H1 (cell line): ENCODE results near the gene PDGFRA. TPM values are rescaled to one million over a fixed set of nuclear protein-coding genes. Genes with fewer than 3 reads are reported as not detected.

Experiments used
- ASH2L ChIP-seq: fragments of 200-600, 300-600 bp; sonication (generic); IDR thresholded peaks from one replicate; pipeline ENCODE4 v1.7.1; 2017; ENCODE audit warnings: low read length
- CBX8 ChIP-seq: fragments of 300-800, 300-1000 bp; sonication (generic); IDR thresholded peaks from 2 replicates; pipeline ENCODE4 v1.7.1; 2016; ENCODE audit warnings: low read depth, low read length, borderline replicate concordance
- KDM4A ChIP-seq: IDR thresholded peaks from one replicate; pipeline ENCODE4 v1.7.1; 2012; ENCODE audit warnings: low read depth, mild to moderate bottlenecking, moderate library complexity, low read length, inconsistent platforms; ENCODE audit not compliant: severe bottlenecking
- SAP30 ChIP-seq: fragments of 300-600 bp; sonication (generic); IDR thresholded peaks from 2 replicates; pipeline ENCODE4 v1.7.1; 2012; ENCODE audit warnings: low read length, moderate library complexity, mild to moderate bottlenecking, inconsistent platforms; ENCODE audit not compliant: insufficient read depth, insufficient replicate concordance
- SIRT6 ChIP-seq: IDR thresholded peaks from one replicate; pipeline ENCODE4 v1.7.1; 2012; ENCODE audit warnings: low read length, inconsistent platforms
- SRF ChIP-seq: IDR thresholded peaks from 2 replicates; pipeline ENCODE4 v1.6.1; 2011; ENCODE audit warnings: mild to moderate bottlenecking, low read depth, low read length, moderate library complexity
- SUZ12 ChIP-seq: fragments of 200-600 bp; sonication (generic); IDR thresholded peaks from 2 replicates; pipeline ENCODE4 v1.6.1; 2012; ENCODE audit warnings: mild to moderate bottlenecking, inconsistent platforms, low read length, moderate library complexity, mixed read lengths
- TAF7 ChIP-seq: optimal IDR thresholded peaks from 2 replicates; pipeline ENCODE3; 2011; ENCODE audit warnings: low read depth, mild to moderate bottlenecking, inconsistent platforms, low read length, moderate library complexity, borderline replicate concordance
- ZNF274 ChIP-seq: IDR thresholded peaks from 2 replicates; pipeline ENCODE4 v1.7.0; 2012; ENCODE audit warnings: low read length, borderline replicate concordance; ENCODE audit errors: extremely low read depth
- polyA plus RNA-seq, 7 experiments: library from polyadenylated mRNA; depleted of rRNA in 3 of 7; stranded (reverse) in 5 of 7; unstranded in 2 of 7; fragments of >200 nt in 5 of 7; fragments of 200-250 nt in 2 of 7; gene quantifications; 1 replicate in 5 of 7; 2 replicates in 1 of 7; 4 replicates in 1 of 7; pipeline versions ENCODE4 v1.2.1 to v1.2.3, GENCODE V29; 2011 to 2013; ENCODE audit warnings: missing spikeins in 2 of 7, mixed read lengths in 2 of 7
- total RNA-seq: library from RNA; stranded (reverse); fragmentation: NEBNext Ultra II Directional; extraction: Animal tissue kit (Norgen Biotek cat#: 25700); gene quantifications from 2 replicates; pipeline ENCODE4 v1.2.1, GENCODE V29; 2021

Gene PDGFRA
- total and polyA plus RNA-seq, 2 of the 8 experiments (the other 6 are each of a cell fraction or from before 2014, with no cell fraction given) = 1.4 to 3.4 TPM

DNA sequence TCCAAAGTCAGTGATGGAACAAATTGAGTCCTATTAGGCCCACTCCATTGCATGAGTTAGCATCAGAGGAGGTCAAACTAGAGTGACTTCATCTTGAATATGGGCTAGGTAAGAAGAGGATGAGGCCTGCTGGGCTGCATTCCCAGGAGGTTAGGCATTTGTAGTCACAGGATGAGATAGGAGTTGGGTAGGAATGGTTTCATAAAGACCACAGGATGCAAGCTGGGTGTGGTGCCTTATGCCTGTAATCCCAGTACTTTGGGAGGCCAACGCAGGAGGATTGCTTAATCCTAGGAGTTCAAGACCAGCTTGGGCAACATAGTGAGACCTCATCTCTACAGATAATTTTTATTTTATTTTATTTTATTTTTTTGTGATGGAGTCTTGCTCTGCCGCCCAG lies 26.8 kb downstream of the PDGFRA start (continued):
- TF ChIP-seq TAF7 (no peak), SRF (no peak), SUZ12 (no peak), KDM4A (no peak), SIRT6 (no peak), SAP30 (no peak), ZNF274 (no peak), ASH2L (no peak), CBX8 (no peak)
